Stimulated activated CD4-positive, alpha-beta T cell treated with anti-CD3 and anti-CD28 coated beads, Interleukin-4, amount 100 ng/mL, for 48 hours (primary cell): ENCODE data around the gene CD9.
"Not testable (repeated sequence)": the region's sequence is repeated elsewhere in the genome, so short reads cannot be mapped to it uniquely, and the experiment has no call there.

Experiments used
- DNase-seq, 2 donors: peaks; one replicate each; pipeline ENCODE4 v3.0.0-alpha.2; 2020; ENCODE audit warnings: low read depth in 2 of 2

The CD9 gene

DNA sequence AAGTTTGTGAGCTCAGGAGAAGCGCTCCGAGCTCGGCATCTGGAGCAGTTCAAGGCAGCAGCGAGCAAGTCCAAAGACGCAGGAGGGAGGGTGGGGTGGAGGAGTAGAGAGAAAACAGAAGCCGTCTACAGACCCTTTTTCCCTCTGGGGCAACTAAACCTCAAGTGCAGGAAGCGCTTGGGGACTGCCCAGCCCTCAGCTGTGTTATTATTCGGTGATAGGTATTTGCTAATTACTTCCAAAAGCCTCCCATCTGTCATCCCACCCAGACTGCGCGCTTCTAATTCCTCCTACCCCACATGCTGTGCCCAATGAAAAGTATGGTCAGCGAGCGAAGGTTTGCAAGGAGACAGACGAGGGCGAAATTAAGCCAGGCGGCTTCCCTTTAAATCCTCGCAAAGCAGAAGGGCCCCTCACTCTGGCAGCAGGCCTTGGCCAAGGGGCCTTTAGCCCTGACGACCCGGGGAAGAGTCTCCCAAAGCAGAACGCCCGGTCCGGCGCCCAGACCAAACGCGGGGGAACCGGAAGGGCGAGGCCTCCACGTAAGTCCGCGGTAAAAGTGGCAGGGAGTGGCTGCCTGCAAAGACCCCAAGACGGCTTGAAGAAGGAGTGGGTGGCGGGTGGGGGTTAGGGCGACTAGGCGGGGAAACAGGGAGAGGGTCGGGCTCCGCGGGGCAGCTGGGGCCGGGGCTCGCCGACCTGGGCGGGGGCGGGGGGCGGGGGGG, 507 bp upstream of the CD9 start:
- DNase-seq, result no peak

DNA sequence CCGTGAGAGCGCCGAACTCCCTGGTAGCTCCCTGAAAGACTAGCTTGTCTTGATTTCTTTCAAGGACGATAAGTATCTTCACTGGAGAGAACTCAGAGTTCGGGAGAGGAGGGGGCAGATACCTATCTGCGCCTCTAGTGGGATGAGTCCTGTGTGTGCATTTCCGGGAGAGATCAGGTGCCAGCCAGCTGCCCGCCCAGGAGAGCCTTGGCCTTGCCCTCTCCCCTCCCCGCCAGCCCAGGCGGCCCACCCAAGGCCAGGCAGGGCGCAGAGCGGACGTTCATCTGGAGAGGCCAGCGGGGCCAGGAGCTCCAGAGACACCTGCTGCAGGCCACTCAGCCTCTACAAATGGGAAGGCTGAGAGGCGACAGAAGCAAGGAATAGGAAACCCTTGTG, 1.0 kb downstream of the CD9 start:
- DNase-seq, result no peak

GRCh38 chr12:6201826-6202225, 1.6 kb downstream of the CD9 start:
- no peak for DNase-seq

- DNase-seq, result no peak
These were observed 2.1 kb downstream of the CD9 start for GRCh38 chr12:6202304-6202703.

DNA sequence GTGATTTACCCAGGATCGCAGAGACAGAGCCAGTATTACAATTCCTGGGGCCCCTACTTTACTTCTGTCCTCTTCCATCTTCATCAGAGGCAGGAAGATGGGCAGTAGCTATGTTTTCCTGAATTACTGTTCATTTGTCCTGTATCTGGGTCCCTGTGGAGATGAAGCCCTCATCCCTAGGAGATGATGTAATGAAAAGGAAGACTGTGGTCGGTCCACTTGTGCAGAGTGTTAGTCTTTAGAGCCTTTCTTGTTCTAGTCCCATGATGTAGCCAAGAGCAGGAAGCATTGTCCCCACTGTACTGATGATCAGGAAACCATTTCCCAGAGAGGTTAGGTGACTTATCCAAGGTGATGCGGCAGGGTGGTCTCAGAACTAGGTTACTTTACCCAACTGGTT, 2.6 kb downstream of the CD9 start:
- no peak for DNase-seq

- no peak for DNase-seq
These were observed 3.4 kb downstream of the CD9 start for GRCh38 chr12:6203601-6204000.

- DNase-seq, result no peak
These were observed 4.4 kb downstream of the CD9 start for GRCh38 chr12:6204533-6205143.

DNA sequence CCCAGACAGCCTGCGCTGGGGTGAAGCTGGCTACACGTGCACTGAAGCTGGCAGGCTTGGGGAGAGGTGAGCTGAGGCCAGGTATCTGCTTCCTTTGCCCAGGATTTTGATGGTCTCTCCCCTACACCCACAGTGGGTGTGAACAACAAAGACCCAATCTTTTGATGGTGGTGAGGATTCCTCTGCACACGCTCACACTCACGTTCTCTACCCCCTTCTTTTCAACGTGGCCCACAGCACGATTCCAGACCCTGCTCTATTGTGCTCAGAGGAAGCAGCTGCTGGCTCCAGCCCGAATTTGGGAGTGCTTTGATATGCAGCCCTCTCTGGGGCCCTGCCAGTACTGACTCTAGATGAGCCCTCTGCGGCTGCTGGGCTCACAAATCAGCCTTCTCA, 4.9 kb downstream of the CD9 start:
- DNase-seq, result no peak

DNA sequence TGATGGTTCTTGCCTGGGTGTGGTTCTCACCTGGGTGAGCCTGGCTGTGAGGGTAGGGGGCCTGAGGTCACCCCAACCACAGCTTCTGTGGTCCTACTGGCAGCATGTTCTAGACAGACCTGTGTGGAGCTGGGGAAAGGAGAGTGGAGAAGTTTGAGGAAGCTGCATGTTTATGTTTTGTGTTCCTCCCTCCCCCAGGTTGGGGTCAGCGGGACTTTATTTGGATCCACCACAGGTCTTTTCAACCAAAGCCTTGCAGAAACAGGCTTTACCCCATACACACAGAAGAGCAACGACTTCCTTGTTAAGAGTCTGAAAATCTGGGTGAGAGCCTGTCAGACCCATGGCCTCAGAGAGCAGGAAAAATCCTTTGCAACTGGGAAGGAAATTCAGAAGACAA, 5.6 kb downstream of the CD9 start:
- DNase-seq, result no peak

GRCh38 chr12:6206327-6206726, 6.1 kb downstream of the CD9 start:
- no peak for DNase-seq

DNA sequence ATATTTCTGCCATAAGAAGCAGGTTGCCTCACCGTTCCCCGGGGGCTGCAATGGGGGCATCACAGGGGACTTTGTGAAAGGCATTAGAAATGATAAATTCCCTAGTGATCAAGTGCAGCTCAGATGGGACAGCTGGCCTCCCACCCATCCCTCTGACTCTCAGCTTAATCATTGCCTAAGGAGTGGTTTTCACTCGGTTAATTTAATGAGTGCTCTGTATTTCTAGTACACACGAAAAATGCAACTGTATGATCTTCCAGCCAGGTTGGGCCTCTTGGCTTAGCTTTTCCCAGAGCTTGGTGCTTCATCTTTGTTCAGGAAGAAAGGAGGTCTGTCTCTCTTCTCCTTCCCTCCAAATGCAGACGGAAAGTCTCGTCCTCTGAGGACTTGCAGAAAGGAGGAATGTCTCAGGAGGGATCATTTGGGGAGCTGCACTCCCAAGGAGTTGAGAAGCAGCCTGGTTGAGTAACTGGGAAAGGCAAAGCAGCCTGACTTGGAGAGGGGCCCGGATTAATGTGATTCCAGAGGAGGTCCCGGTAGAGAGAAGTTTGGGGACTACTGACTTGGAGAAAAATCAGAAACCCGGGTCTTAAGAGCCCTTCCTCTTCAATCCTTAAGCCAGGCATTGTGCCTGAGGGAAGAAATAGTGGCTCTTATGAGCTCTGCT, 7.2 kb downstream of the CD9 start:
- no peak for DNase-seq

GRCh38 chr12:6208130-6208529, 7.9 kb downstream of the CD9 start:
- no peak for DNase-seq

- DNase-seq, result not testable (repeated sequence)
These were observed 9.2 kb downstream of the CD9 start for GRCh38 chr12:6209428-6209827.

DNA sequence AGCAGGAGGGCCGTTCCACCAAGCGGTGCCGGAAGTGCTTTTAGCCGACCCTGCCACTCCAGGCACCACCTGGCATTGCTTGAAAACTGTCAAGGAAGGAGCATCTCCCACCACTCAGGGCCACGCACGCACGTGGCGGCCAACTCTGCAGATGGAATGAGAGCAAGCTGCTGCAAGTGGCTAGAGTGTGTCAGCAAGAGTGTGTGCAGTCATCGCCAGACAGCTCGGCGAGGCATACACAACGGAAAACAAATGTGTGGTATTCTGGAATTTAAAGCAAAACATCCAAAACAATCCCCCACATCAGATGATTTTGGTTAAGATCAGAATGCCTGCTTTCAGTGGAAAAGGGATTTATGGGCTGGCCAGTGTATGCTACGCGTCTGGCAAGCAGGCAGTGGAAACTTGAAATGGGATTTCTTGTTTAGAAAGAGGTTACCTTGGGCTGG, 11.2 kb downstream of the CD9 start:
- no peak for DNase-seq

DNA sequence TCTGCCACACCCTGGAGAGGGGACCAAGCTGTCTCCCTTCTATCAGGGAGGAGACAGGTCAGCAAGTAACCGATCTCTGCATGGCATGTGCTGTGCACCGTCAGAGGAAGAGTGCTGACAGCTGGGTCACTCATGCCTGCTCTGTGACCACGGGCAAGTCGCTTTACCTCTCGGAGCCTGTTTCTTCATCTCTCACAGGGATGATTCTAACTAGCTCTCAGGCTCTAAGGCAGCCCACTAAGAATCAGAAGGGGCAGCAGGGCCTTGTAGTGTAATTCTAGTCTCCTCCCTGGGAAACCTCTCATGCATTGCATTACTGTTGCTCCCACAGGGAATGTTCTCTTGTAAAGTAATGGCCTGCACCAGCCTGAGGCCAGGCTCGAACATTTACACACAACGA, 11.9 kb downstream of the CD9 start:
- no peak for DNase-seq

- no peak for DNase-seq
These were observed 13.8 kb downstream of the CD9 start for GRCh38 chr12:6213969-6214368.

DNA sequence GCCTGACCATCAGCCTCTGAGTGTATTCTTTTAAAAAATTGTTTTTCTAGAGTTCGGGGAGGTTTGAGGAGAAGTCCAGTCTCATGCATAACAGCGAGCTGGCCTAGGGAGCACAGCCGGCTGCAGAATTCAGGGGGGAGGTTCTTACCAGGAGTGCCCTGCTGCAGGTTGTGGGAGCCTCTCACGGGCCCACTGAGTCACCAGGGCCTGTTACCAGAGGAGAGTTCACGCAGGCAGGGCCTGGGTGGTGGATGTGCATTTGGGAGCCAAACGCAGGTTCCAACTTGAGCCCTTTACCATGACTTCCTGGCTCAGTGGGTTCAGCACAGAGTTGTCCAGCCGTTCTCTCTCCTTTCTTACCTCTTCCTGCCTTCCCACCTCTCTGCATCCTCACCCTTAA, 14.4 kb downstream of the CD9 start:
- no peak for DNase-seq

GRCh38 chr12:6215120-6215807, 15.1 kb downstream of the CD9 start:
- DNase-seq, result no peak

DNA sequence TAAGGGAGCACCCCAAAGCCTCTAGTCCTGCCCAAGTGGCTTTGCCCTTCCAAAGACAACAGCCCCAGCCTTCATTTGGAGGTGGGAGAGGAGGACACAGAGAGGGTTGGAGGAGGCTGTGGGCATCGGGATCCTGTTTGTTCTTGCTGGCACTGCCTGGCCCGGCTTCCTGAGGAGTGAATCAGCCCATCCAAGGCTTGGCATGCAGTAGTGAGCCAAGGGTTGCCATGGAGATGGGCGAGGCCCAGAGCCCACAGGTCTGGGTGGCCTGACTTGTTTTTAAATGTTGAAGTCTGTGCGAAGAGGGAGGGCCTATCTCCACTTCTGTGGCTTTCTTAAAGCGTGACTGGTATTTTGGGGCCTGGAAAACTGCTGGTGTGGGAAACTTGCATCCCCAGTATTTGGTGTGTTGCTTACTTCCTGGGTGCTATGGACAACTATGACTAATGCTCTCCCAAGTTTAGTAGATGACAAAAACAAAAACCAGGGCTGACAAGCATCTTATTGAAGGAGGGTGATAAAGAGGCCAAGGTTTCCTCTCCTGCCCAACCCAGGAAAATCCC, 15.8 kb downstream of the CD9 start:
- no peak for DNase-seq

- no peak for DNase-seq
These were observed 16.4 kb downstream of the CD9 start for GRCh38 chr12:6216581-6216980.

DNA sequence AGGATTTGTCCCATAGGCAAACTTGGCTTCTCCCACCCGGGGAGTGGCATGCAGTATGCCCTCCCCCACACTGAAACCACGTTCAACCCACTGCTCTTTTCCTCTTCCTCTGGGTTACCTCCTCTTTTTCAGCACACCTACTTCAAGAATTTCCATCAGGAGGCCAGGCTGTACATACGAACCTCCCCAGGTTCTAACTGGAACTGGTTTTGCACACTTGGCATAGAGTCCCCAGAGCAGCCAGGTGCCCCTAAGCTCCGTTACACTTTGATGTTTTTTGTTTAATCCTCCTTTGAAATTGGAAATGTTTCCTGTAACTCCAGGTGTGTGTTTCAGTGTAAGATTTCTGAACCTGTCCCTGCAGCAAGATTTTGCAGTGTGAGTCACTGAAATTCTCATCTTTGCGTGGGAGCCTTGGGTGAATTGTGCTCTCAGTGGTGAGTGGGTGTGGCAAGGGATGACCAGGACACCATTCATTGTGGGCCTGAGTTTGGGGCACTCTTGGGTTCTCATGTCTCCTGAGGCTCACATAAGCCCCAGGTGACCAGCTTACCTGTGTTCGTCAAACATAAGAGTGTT, 18.2 kb downstream of the CD9 start:
- DNase-seq, result no peak

- DNase-seq, result no peak
These were observed 19.8 kb downstream of the CD9 start for GRCh38 chr12:6219980-6220379.
